Measurements from ENCODE around the gene STIMATE.

STIMATE gene

GRCh38 chr3:52787672-52788625, 109.4 kb downstream of the STIMATE start:
- no peaks in the 10 kb centered on the region for H3K36me3 Mint-ChIP-seq (ENCODE audit: low read depth)
- H3K4me3 Mint-ChIP-seq, result no peak overlapping the region
- TF ChIP-seq CTCF (IDR thresholded peaks at IDR 0.05), result no peak
- no peak overlapping the region for H3K27ac Mint-ChIP-seq
- no peak for DNase-seq
- H3K27me3 Mint-ChIP-seq (ENCODE audit: low read depth, poor library complexity), result peaks cover 27% of the 10 kb centered on the region
- no peaks in the 10 kb centered on the region for H3K9me3 Mint-ChIP-seq
- H3K4me1 Mint-ChIP-seq, result peaks cover 21% of the 10 kb centered on the region

- peaks cover 15% of the 10 kb centered on the region for H3K4me1 Mint-ChIP-seq
- H3K9me3 Mint-ChIP-seq, result no peaks in the 10 kb centered on the region
- no peak for TF ChIP-seq CTCF (IDR thresholded peaks at IDR 0.05)
- peaks cover 32% of the 10 kb centered on the region for H3K27me3 Mint-ChIP-seq (ENCODE audit: low read depth, poor library complexity)
- H3K27ac Mint-ChIP-seq, result no peak overlapping the region
- H3K36me3 Mint-ChIP-seq (ENCODE audit: low read depth), result no peaks in the 10 kb centered on the region
- no peak overlapping the region for H3K4me3 Mint-ChIP-seq
- DNase-seq, result no peak
Observed at GRCh38 chr3:52787246-52787645, 110.1 kb downstream of the STIMATE start.

Data from nephron progenitor cell (in vitro differentiated cells).